ENCODE data around the gene LSM11.
"Not testable (repeated sequence)": the region's sequence is repeated elsewhere in the genome, so short reads cannot be mapped to it uniquely, and the experiment has no call there.

LSM11 gene

GRCh38 chr5:157743163-157744050 is at the start of gene LSM11:
Gene LSM11 (plus strand): TSS chr5:157743712. CDS start chr5:157743751, 39 bp downstream.
- peak; percentile 90 for DNase-seq

GRCh38 chr5:157693816-157694215 is 49.7 kb upstream of the LSM11 start:
- not testable (repeated sequence) for DNase-seq

GRCh38 chr5:157696154-157696553 is 47.4 kb upstream of the LSM11 start:
- not testable (repeated sequence) for DNase-seq

- not testable (repeated sequence) for DNase-seq
Observed at GRCh38 chr5:157698674-157699073, 44.8 kb upstream of the LSM11 start.

- DNase-seq = no peak
Observed at GRCh38 chr5:157703736-157704135, 39.8 kb upstream of the LSM11 start.

- DNase-seq = no peak
Observed at GRCh38 chr5:157708866-157709265, 34.6 kb upstream of the LSM11 start.

- no peak for DNase-seq
Observed at GRCh38 chr5:157709346-157709745, 34.2 kb upstream of the LSM11 start.

- DNase-seq = no peak
Observed at GRCh38 chr5:157710431-157710830, 33.1 kb upstream of the LSM11 start.

GRCh38 chr5:157710882-157711281 is 32.6 kb upstream of the LSM11 start:
- no peak for DNase-seq

GRCh38 chr5:157713830-157714595 is 29.5 kb upstream of the LSM11 start:
- DNase-seq = no peak

- no peak for DNase-seq
Observed at GRCh38 chr5:157714596-157714864, 29.0 kb upstream of the LSM11 start.

- DNase-seq = no peak
Observed at GRCh38 chr5:157718519-157718918, 25.0 kb upstream of the LSM11 start.

GRCh38 chr5:157719245-157719644 is 24.3 kb upstream of the LSM11 start:
- no peak for DNase-seq

GRCh38 chr5:157721159-157721558 is 22.4 kb upstream of the LSM11 start:
- DNase-seq = no peak

GRCh38 chr5:157722895-157723294 is 20.6 kb upstream of the LSM11 start:
- DNase-seq = not testable (repeated sequence)

- not testable (repeated sequence) for DNase-seq
Observed at GRCh38 chr5:157726607-157727006, 16.9 kb upstream of the LSM11 start.

- not testable (repeated sequence) for DNase-seq
Observed at GRCh38 chr5:157727858-157728257, 15.7 kb upstream of the LSM11 start.

- no peak for DNase-seq
Observed at GRCh38 chr5:157729858-157730257, 13.7 kb upstream of the LSM11 start.

GRCh38 chr5:157730900-157731271 is 12.6 kb upstream of the LSM11 start:
- no peak for DNase-seq

- peak; percentile 97 for DNase-seq
Observed at GRCh38 chr5:157731272-157732129, 12.0 kb upstream of the LSM11 start, which contains the start of gene THG1L. Gene THG1L (plus strand): TSS chr5:157731420. CDS start chr5:157731441, 21 bp downstream.

- no peak for DNase-seq
Observed at GRCh38 chr5:157732130-157732514, 11.4 kb upstream of the LSM11 start.

GRCh38 chr5:157732596-157733262 is 10.8 kb upstream of the LSM11 start:
- DNase-seq = no peak

- no peak for DNase-seq
Observed at GRCh38 chr5:157734436-157734835, 9.1 kb upstream of the LSM11 start.

All from activated effector memory CD4-positive, alpha-beta T cell treated with Interleukin-2 at 50 U/mL for 16 hours (primary cell).